Endothelial cell of umbilical vein (primary cell): ENCODE measurements around the gene ZFAND2B. TPM values are rescaled to one million over a fixed set of nuclear protein-coding genes. Genes with fewer than 3 reads are reported as not detected.

Source experiments
- BruUV-seq: library from RNA; stranded (reverse); fragments of 400-500 nt; replicated peaks from 2 replicates; lab custom pipeline; 2021; lab: Mats Ljungman, UMichigan
- CTCF ChIA-PET: fragments of 300-600, 350-600 bp; sonication (Branson Sonifier 250); formaldehyde crosslinking; loops from one replicate; lab custom pipeline; 2021; ENCODE audit warnings: antibody characterized with exemption, inconsistent platforms; lab: Charles Lee
- POLR2A ChIA-PET: fragments of 300-600, 350-600 bp; sonication (Branson Sonifier 250); formaldehyde crosslinking; loops from one replicate; lab custom pipeline; 2021; ENCODE audit warnings: antibody characterized with exemption, inconsistent platforms; lab: Charles Lee
- DNase-seq: peaks from one replicate; pipeline ENCODE4 v3.0.0-alpha.2; 2011; ENCODE audit warnings: low read depth, low spot score
- FAIRE-seq: peaks from 2 replicates; lab custom pipeline; 2011; peaks lifted over from hg19 to GRCh38; lab: Jason Lieb, UNC
- H2AFZ ChIP-seq: 2 replicates; pipeline ENCODE4 v1.6.0; 2012; ENCODE audit warnings: low read depth, low read length, control low read depth, inconsistent platforms
- H3K27ac ChIP-seq: 2 replicates; pipeline ENCODE4 v1.5.1; 2011; ENCODE audit warnings: low read depth, mild to moderate bottlenecking, control low read depth, low read length, moderate library complexity; ENCODE audit not compliant: insufficient read depth
- H3K27me3 ChIP-seq, 2 experiments: 2 replicates each; pipeline versions ENCODE4 v1.6.0 to v1.6.1; 2011; ENCODE audit warnings: low read length in 2 of 2, mixed read lengths in 1 of 2; ENCODE audit not compliant: control insufficient read depth in 2 of 2, insufficient read depth in 2 of 2
- H3K36me3 ChIP-seq, 2 experiments: 2 replicates in 1 of 2; 3 replicates in 1 of 2; pipeline ENCODE4 v1.5.1; 2011; ENCODE audit warnings: low read length in 2 of 2, mild to moderate bottlenecking in 1 of 2, moderate library complexity in 1 of 2; ENCODE audit not compliant: control insufficient read depth in 2 of 2, insufficient read depth in 2 of 2; ENCODE audit errors: extremely low read depth in 1 of 2
- H3K4me1 ChIP-seq: 3 replicates; pipeline ENCODE4 v1.5.1; 2011; ENCODE audit warnings: mild to moderate bottlenecking, low read length; ENCODE audit not compliant: control insufficient read depth, insufficient read depth; ENCODE audit errors: extremely low read depth
- H3K4me2 ChIP-seq: 2 replicates; pipeline ENCODE4 v1.6.1; 2011; ENCODE audit warnings: low read length, control low read depth, mixed read lengths; ENCODE audit not compliant: insufficient read depth
- H3K4me3 ChIP-seq, 3 experiments: fragments of 200-600 bp in 1 of 3; sonication (generic), shearing (Covaris generic) in 1 of 3; replicated peaks in 1 of 3; 2 replicates each; pipeline ENCODE4 v1.5.1; 2011 to 2016; ENCODE audit warnings: control low read depth in 3 of 3, low read length in 3 of 3, mild to moderate bottlenecking in 2 of 3, inconsistent platforms in 1 of 3, low read depth in 1 of 3, moderate library complexity in 1 of 3; ENCODE audit not compliant: insufficient read depth in 1 of 3
- H3K79me2 ChIP-seq: 2 replicates; pipeline ENCODE4 v1.6.0; 2012; ENCODE audit warnings: low read length, inconsistent platforms; ENCODE audit not compliant: control insufficient read depth, insufficient read depth
- H3K9ac ChIP-seq: replicated peaks from 2 replicates; pipeline ENCODE3; 2011; ENCODE audit warnings: low read length, control low read depth; ENCODE audit not compliant: insufficient read depth; ENCODE audit errors: extremely low read depth
- H3K9me1 ChIP-seq: replicated peaks from 3 replicates; pipeline ENCODE4 v1.6.0; 2011; ENCODE audit warnings: mild to moderate bottlenecking, low read length; ENCODE audit not compliant: control insufficient read depth, insufficient read depth; ENCODE audit errors: extremely low read depth
- H3K9me3 ChIP-seq: replicated peaks from 2 replicates; pipeline ENCODE4 v1.5.1; 2012; ENCODE audit warnings: low read length, inconsistent platforms; ENCODE audit not compliant: control insufficient read depth, insufficient read depth
- H4K20me1 ChIP-seq: replicated peaks from 2 replicates; pipeline ENCODE3; 2011; ENCODE audit warnings: mild to moderate bottlenecking, low read length; ENCODE audit not compliant: control insufficient read depth, insufficient read depth; ENCODE audit errors: extremely low read depth
- CTCF ChIP-seq, 2 donors: IDR thresholded peaks; 1 replicate in 1 of 2; 2 replicates in 1 of 2; pipeline ENCODE4 v1.5.1; 2011; ENCODE audit warnings: low read length in 2 of 2, mild to moderate bottlenecking in 2 of 2, moderate library complexity in 2 of 2, control low read depth in 1 of 2, inconsistent platforms in 1 of 2, low read depth in 1 of 2; ENCODE audit not compliant: insufficient read depth in 1 of 2; ENCODE audit errors: extremely low read depth in 1 of 2
- EZH2 ChIP-seq: IDR thresholded peaks from 2 replicates; pipeline ENCODE4 v1.6.1; 2012; ENCODE audit warnings: borderline replicate concordance, low read depth, mild to moderate bottlenecking, moderate library complexity, low read length, inconsistent platforms; ENCODE audit not compliant: severe bottlenecking
- FOS ChIP-seq: IDR thresholded peaks from 2 replicates; pipeline ENCODE4 v1.6.1; 2011; ENCODE audit warnings: mild to moderate bottlenecking, low read length, moderate library complexity, borderline replicate concordance; ENCODE audit not compliant: insufficient read depth
- GATA2 ChIP-seq: IDR thresholded peaks from 2 replicates; pipeline ENCODE4 v1.7.0; 2011; ENCODE audit warnings: low read depth, mild to moderate bottlenecking, moderate library complexity, mixed read lengths, low read length; ENCODE audit not compliant: insufficient read length, insufficient read depth
- JUN ChIP-seq: IDR thresholded peaks from 2 replicates; pipeline ENCODE4 v1.6.1; 2011; ENCODE audit warnings: borderline replicate concordance, low read depth; ENCODE audit not compliant: insufficient read length, insufficient read depth
- MAX ChIP-seq: IDR thresholded peaks from 2 replicates; pipeline ENCODE4 v1.6.1; 2011; ENCODE audit not compliant: insufficient read depth, insufficient read length
- MYC ChIP-seq: IDR thresholded peaks from one replicate; pipeline ENCODE4 v1.6.1; 2011; ENCODE audit warnings: mild to moderate bottlenecking, low read depth, low read length
- POLR2A ChIP-seq: IDR thresholded peaks from 2 replicates; pipeline ENCODE4 v1.6.1; 2012; ENCODE audit warnings: low read depth, mild to moderate bottlenecking, control low read depth, low read length
- POLR2AphosphoS5 ChIP-seq: IDR thresholded peaks from 2 replicates; pipeline ENCODE4 v1.6.1; 2012; ENCODE audit warnings: low read depth, mild to moderate bottlenecking, control low read depth, low read length, moderate library complexity; ENCODE audit not compliant: insufficient read depth
- dilution Hi-C: fragments of 300-500 bp; cut with MboI; formaldehyde crosslinking; loops from one replicate; pipeline ENCODE4 v1.15.0; 2019; ENCODE audit warnings: low sequenced_read_pairs; ENCODE audit not compliant: extremely low pct_ligation_motif_present
- intact Hi-C: fragments of 100-400 bp; cut with micrococcal nuclease; formaldehyde crosslinking; loops from one replicate; pipeline ENCODE4 v1.10.0; 2022
- polyA plus RNA-seq, 4 experiments: library from polyadenylated mRNA; depleted of rRNA in 3 of 4; stranded (reverse) in 3 of 4; unstranded in 1 of 4; fragments of >200 nt; gene quantifications; 2 replicates each; pipeline versions ENCODE4 v1.2.1 to v1.2.3, GENCODE V29; 2011 to 2012; ENCODE audit warnings: missing spikeins in 1 of 4
- total RNA-seq: library from RNA; stranded (reverse); gene quantifications from 2 replicates; pipeline ENCODE4 v1.2.3, GENCODE V29; 2021

Gene ZFAND2B
- total and polyA plus RNA-seq, 2 donors (not counting 3 experiments of a cell fraction or from before 2014, with no cell fraction given), result 23.3 to 52.0 TPM

GRCh38 chr2:219253753-219254589 lies 47.4 kb downstream of the ZFAND2B start, which contains the start of gene TUBA4A:
Gene TUBA4A, minus strand, starts transcription at chr2:219253918. Its CDS starts 60 bp downstream, at chr2:219253858.
- Histone ChIP-seq H3K79me2 (no peaks in the 10 kb centered on the region), H3K4me2 (peak within 1 kb of the TSS; percentile 78), H3K36me3 (no peaks in the 10 kb centered on the region), H3K9me1 (no peaks in the 10 kb centered on the region), H3K27me3 (peaks cover 15 to 16% of the 10 kb centered on the region in 2 experiments), H3K4me3 (peak within 1 kb of the TSS; percentile 32 to 53 (median 34)), H3K9me3 (no peaks in the 10 kb centered on the region), H3K4me1 (peaks cover 36% of the 10 kb centered on the region), H2AFZ (peak within 1 kb of the TSS; percentile 92), H4K20me1 (no peaks in the 10 kb centered on the region), H3K27ac (no peak within 1 kb of the TSS), H3K9ac (peak within 1 kb of the TSS; percentile 21)
- no TSS peak for BruUV-seq
- TF ChIP-seq POLR2A (no peak), MYC (no peak), POLR2AphosphoS5 (no peak), JUN (no peak), MAX (no peak), FOS (no peak), EZH2 (no peak), GATA2 (no peak), CTCF (IDR thresholded peaks at IDR 0.05; ENCODE audit: extremely low read depth in 1 of 2, insufficient read depth in 1 of 2, low read depth in 1 of 2, low read length in 2 of 2) (no peak)
- ChIA-PET CTCF (interaction anchor here (1.0 to 2.5 kb wide), 6 partner anchors 9 to 41 kb away, joined by 3 to 14 read pairs (median 4); partner anchors contain the start of genes DNAJB2, GLB1L and STK16), POLR2A (interaction anchor here (1.3 kb wide), 1 partner anchor 9 kb away, joined by 5 read pairs; the partner anchor contains the start of genes GLB1L and STK16)
- dilution Hi-C loops (no loop called here), intact Hi-C loops (loop anchor here (1.0 to 2.0 kb wide), 3 partner anchors 25 to 41 kb away; partner anchors contain the start of genes ABCB6 and DNAJB2)
- FAIRE-seq (peak; percentile 70), DNase-seq (peak; percentile 67)
